HepG2 (cell line): ENCODE results near the gene TBC1D19. TPM values are rescaled to one million over a fixed set of nuclear protein-coding genes. Genes with fewer than 3 reads are reported as not detected.

Source experiments
- ATAC-seq: fragments of 200-7000 bp; cut with Tn5 transposase; 3 replicates; pipeline ENCODE4 v1.9.1; 2020; ENCODE audit warnings: mild to moderate bottlenecking, moderate library complexity
- BruUV-seq: library from RNA; stranded (reverse); fragments of 400-500 nt; replicated peaks from 2 replicates; lab custom pipeline; 2021; lab: Mats Ljungman, UMichigan
- CTCF ChIA-PET: fragments of 300-600 bp; formaldehyde crosslinking; extraction: SDS; loops from one replicate; lab custom pipeline; 2021; ENCODE audit warnings: low total read pairs, inconsistent platforms, low intra/inter-chr PET ratio; lab: Yijun Ruan, JAX
- POLR2A ChIA-PET: fragments of 350-600 bp; sonication (Branson Sonifier 250); formaldehyde crosslinking; loops from one replicate; lab custom pipeline; 2020; ENCODE audit warnings: antibody characterized with exemption, inconsistent platforms; lab: Yijun Ruan, JAX
- DNase-seq: peaks from one replicate; pipeline ENCODE4 v3.0.0-alpha.2; 2015; ENCODE audit warnings: low spot score
- FAIRE-seq: peaks from 3 replicates; lab custom pipeline; 2011; peaks lifted over from hg19 to GRCh38; lab: Jason Lieb, UNC
- H2AFZ ChIP-seq: one replicate; pipeline ENCODE4 v1.6.1; 2011; ENCODE audit warnings: low read length, inconsistent platforms
- H3K27ac ChIP-seq: fragments of 300-600 bp; 3 replicates; pipeline ENCODE4 v1.8.0; 2011; ENCODE audit warnings: mixed run types, mild to moderate bottlenecking, mixed read lengths, low read length, inconsistent platforms; ENCODE audit not compliant: insufficient read depth; ENCODE audit errors: extremely low read length
- H3K27me3 ChIP-seq, 2 experiments: fragments of 200-600 bp in 1 of 2; 2 replicates in 1 of 2; 3 replicates in 1 of 2; pipeline versions ENCODE4 v1.6.0 to v1.8.0; 2011; ENCODE audit warnings: low read length in 2 of 2, mild to moderate bottlenecking in 2 of 2, moderate library complexity in 2 of 2, inconsistent platforms in 1 of 2; ENCODE audit not compliant: insufficient read depth in 2 of 2, control insufficient read depth in 1 of 2
- H3K36me3 ChIP-seq, 2 experiments: fragments of 200-600 bp in 1 of 2; replicated peaks in 1 of 2; 2 replicates in 1 of 2; 3 replicates in 1 of 2; pipeline versions ENCODE4 v1.5.1 to v1.8.0; 2011; ENCODE audit warnings: low read length in 2 of 2, inconsistent platforms in 1 of 2; ENCODE audit not compliant: insufficient read depth in 2 of 2, control insufficient read depth in 1 of 2
- H3K4me1 ChIP-seq: 2 replicates; pipeline ENCODE4 v1.5.1; 2012; ENCODE audit warnings: low read length, inconsistent platforms; ENCODE audit not compliant: insufficient read depth
- H3K4me2 ChIP-seq: 2 replicates; pipeline ENCODE4 v1.6.0; 2011; ENCODE audit warnings: low read depth, low read length, inconsistent platforms
- H3K4me3 ChIP-seq, 3 experiments: fragments of 200-600 bp in 1 of 3; sonication (generic), shearing (Covaris generic) in 1 of 3; replicated peaks in 1 of 3; 2 replicates each; pipeline ENCODE4 v1.5.1; 2011 to 2016; ENCODE audit warnings: low read length in 3 of 3, inconsistent platforms in 2 of 3, low read depth in 2 of 3, mild to moderate bottlenecking in 2 of 3, control low read depth in 1 of 3, mixed read lengths in 1 of 3; ENCODE audit not compliant: insufficient read depth in 1 of 3
- H3K79me2 ChIP-seq: one replicate; pipeline ENCODE4 v1.6.1; 2011; ENCODE audit warnings: low read length, inconsistent platforms; ENCODE audit not compliant: insufficient read depth
- H3K9ac ChIP-seq: 2 replicates; pipeline ENCODE4 v1.6.0; 2011; ENCODE audit warnings: mild to moderate bottlenecking, low read depth, low read length, inconsistent platforms; ENCODE audit not compliant: insufficient read depth
- H3K9me3 ChIP-seq: 2 replicates; pipeline ENCODE4 v1.5.1; 2012; ENCODE audit warnings: mild to moderate bottlenecking, low read length
- H4K20me1 ChIP-seq: 2 replicates; pipeline ENCODE4 v1.6.0; 2011; ENCODE audit warnings: inconsistent platforms, mild to moderate bottlenecking, low read length, moderate library complexity; ENCODE audit not compliant: insufficient read depth
- CCAR2 ChIP-seq: fragments of 200-400 bp; formaldehyde crosslinking; optimal IDR thresholded peaks from 2 replicates; pipeline ENCODE3; 2018; ENCODE audit warnings: low read depth, mild to moderate bottlenecking, low read length, moderate library complexity
- KAT7 ChIP-seq: IDR thresholded peaks from 2 replicates; pipeline ENCODE4 v1.6.1; 2018; ENCODE audit warnings: borderline replicate concordance, missing compliant biosample characterization
- MXD4 ChIP-seq: IDR thresholded peaks from 2 replicates; pipeline ENCODE4 v1.6.1; 2016; ENCODE audit warnings: mild to moderate bottlenecking, missing biosample characterization, missing genetic modification reagents
- MZF1 ChIP-seq: sonication (generic); formaldehyde crosslinking; IDR thresholded peaks from 2 replicates; pipeline ENCODE4 v1.8.1; 2023; ENCODE audit warnings: mild to moderate bottlenecking, missing genetic modification reagents, borderline replicate concordance
- RELA ChIP-seq: sonication (generic); formaldehyde crosslinking; IDR thresholded peaks from 2 replicates; pipeline ENCODE4 v1.4.0; 2020; ENCODE audit warnings: missing genetic modification reagents
- SMC3 ChIP-seq: IDR thresholded peaks from 2 replicates; pipeline ENCODE4 v1.6.1; 2011; ENCODE audit warnings: low read length, improper control_type of control experiment
- SMYD3 ChIP-seq: sonication (generic); formaldehyde crosslinking; IDR thresholded peaks from 2 replicates; pipeline ENCODE4 v1.8.1; 2023; ENCODE audit warnings: mild to moderate bottlenecking, missing genetic modification reagents
- TP53 ChIP-seq: sonication (generic); formaldehyde crosslinking; conservative IDR thresholded peaks from 2 replicates; pipeline ENCODE4 v1.4.0; 2020; ENCODE audit warnings: missing genetic modification reagents
- ZBTB42 ChIP-seq: sonication (generic); formaldehyde crosslinking; IDR thresholded peaks from 2 replicates; pipeline ENCODE4 v1.5.0; 2020; ENCODE audit warnings: mild to moderate bottlenecking, missing genetic modification reagents
- ZNF292 ChIP-seq: sonication (generic); formaldehyde crosslinking; IDR thresholded peaks from 2 replicates; pipeline ENCODE4 v1.8.1; 2022; ENCODE audit warnings: mild to moderate bottlenecking, low read depth, missing genetic modification reagents, borderline replicate concordance
- ZNF431 ChIP-seq: sonication (generic); formaldehyde crosslinking; IDR thresholded peaks from 2 replicates; pipeline ENCODE4 v1.9.0; 2022; ENCODE audit warnings: missing genetic modification reagents, low read depth, mild to moderate bottlenecking, borderline replicate concordance
- ZNF441 ChIP-seq: sonication (generic); formaldehyde crosslinking; IDR thresholded peaks from 2 replicates; pipeline ENCODE4 v1.7.0; 2021; ENCODE audit warnings: missing genetic modification reagents, borderline replicate concordance
- ZNF747 ChIP-seq: sonication (generic); formaldehyde crosslinking; IDR thresholded peaks from 2 replicates; pipeline ENCODE4 v1.8.1; 2023; ENCODE audit warnings: missing genetic modification reagents, mild to moderate bottlenecking, borderline replicate concordance
- ZNF776 ChIP-seq: sonication (generic); formaldehyde crosslinking; IDR thresholded peaks from 2 replicates; pipeline ENCODE4 v1.4.0; 2020; ENCODE audit warnings: mild to moderate bottlenecking, missing genetic modification reagents
- ZNF839 ChIP-seq: sonication (generic); formaldehyde crosslinking; IDR thresholded peaks from 2 replicates; pipeline ENCODE4 v1.4.0; 2020; ENCODE audit warnings: missing genetic modification reagents, mild to moderate bottlenecking, borderline replicate concordance
- WGBS: methylation state at CpG from one replicate; pipeline ENCODE4 v1.1.6; 2017; ENCODE audit warnings: low lambda C conversion rate; 5-methylcytosine and 5-hydroxymethylcytosine counted together
- in situ Hi-C: cut with HindIII; loops from 2 replicates; pipeline ENCODE4 v1.10.0; 2017; ENCODE audit warnings: low pct_unique_long_range_greater_than_20kb; ENCODE audit not compliant: extremely low pct_ligation_motif_present
- intact Hi-C: fragments of 100-400 bp; cut with micrococcal nuclease; formaldehyde crosslinking; loops from one replicate; pipeline ENCODE4 v1.10.0; 2022; ENCODE audit not compliant: unreplicated experiment
- polyA plus RNA-seq, 8 experiments: library from polyadenylated mRNA; depleted of rRNA in 3 of 8; stranded (reverse) in 7 of 8; unstranded in 1 of 8; fragments of >200 nt; fragmentation: Illumina TruSeq in 4 of 8; extraction: Trizol in 4 of 8; gene quantifications; 2 replicates each; pipeline versions ENCODE4 v1.2.1 to v1.2.3, GENCODE V29; 2011 to 2016; ENCODE audit warnings: low read depth in 4 of 8, missing spikeins in 1 of 8, mixed read lengths in 1 of 8; ENCODE audit not compliant: insufficient read depth in 1 of 8
- total RNA-seq, 5 experiments: library from RNA; depleted of rRNA; stranded (reverse); fragments of >200 nt; fragmentation: Illumina TruSeq; extraction: Trizol; gene quantifications; 2 replicates each; pipeline ENCODE4 v1.2.3, GENCODE V29; 2016; ENCODE audit warnings: low read depth in 1 of 5
- TF ChIP-seq, protein P1 (sequence below): sonication (generic); formaldehyde crosslinking; IDR thresholded peaks from 2 replicates; pipeline ENCODE4 v1.4.0; 2020; ENCODE audit warnings: mild to moderate bottlenecking, missing genetic modification reagents

TBC1D19 gene
- total and polyA plus RNA-seq, 2 of the 13 experiments (the other 11 are each of a cell fraction or from before 2014, with no cell fraction given) = 1.6 to 3.5 TPM

DNA sequence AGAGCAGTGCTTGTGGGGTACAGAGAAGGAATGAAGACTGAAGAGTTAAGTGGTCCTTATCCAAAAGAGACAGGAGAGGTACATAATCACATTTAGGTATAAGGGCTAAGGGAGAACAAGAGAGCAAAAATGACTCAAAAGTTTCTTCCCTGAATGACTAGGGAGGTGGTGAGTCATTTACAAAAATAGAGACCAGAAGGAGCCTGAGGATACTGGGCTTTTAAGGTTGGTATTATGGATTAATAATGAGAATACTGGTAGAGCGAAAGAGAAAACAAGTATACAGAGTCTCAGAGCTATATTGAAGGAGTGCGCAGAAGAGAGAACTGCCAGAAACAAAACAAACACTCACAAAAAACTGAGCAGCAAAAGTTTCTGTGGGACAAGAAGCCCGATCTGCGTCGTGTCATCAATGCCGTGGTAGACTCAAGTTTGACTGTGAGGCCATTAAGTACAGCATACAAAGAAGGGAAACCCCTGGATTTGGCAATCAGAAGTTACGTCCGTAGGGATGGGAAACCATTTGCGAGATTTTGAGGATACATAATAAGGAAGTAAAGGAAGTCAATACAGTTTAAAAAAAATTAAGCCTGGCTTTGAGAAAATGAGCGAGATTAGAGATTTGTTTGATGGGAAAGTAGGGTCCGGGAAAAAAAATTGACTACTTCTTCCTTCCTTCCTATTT is 147.6 kb downstream of the TBC1D19 start:
- Histone ChIP-seq H3K9me3 (no peaks in the 10 kb centered on the region), H3K36me3 (no peaks in the 10 kb centered on the region), H3K9ac (no peak overlapping the region), H3K4me1 (peaks cover 13% of the 10 kb centered on the region), H4K20me1 (no peaks in the 10 kb centered on the region), H3K27ac (no peak overlapping the region), H3K27me3 (no peaks in the 10 kb centered on the region), H2AFZ (no peak overlapping the region), H3K4me2 (no peak overlapping the region), H3K4me3 (no peak overlapping the region), H3K79me2 (no peaks in the 10 kb centered on the region)
- CTCF ChIA-PET = no interaction called here
- intact Hi-C loops = no loop called here
- WGBS = 86% methylated on average over 11 of the region's 11 CpGs
- BruUV-seq = no TSS peak
- no peak for ATAC-seq
- in situ Hi-C loops = no loop called here
- no peak for FAIRE-seq
- TF ChIP-seq CCAR2 (no peak), ZNF441 (CRISPR knock-in tag) (no peak), ZNF839 (no peak), ZNF776 (CRISPR knock-in tag) (no peak), SMYD3 (no peak), MZF1 (CRISPR knock-in tag) (no peak), KAT7 (CRISPR knock-in tag) (no peak), TP53 (CRISPR knock-in tag) (no peak), MXD4 (no peak), ZNF292 (CRISPR knock-in tag) (no peak), RELA (CRISPR knock-in tag) (no peak), ZNF431 (CRISPR knock-in tag) (no peak), SMC3 (no peak), ZBTB42 (CRISPR knock-in tag) (no peak), ZNF747 (no peak)
- TF ChIP-seq, protein P1, sequence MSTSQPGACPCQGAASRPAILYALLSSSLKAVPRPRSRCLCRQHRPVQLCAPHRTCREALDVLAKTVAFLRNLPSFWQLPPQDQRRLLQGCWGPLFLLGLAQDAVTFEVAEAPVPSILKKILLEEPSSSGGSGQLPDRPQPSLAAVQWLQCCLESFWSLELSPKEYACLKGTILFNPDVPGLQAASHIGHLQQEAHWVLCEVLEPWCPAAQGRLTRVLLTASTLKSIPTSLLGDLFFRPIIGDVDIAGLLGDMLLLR (CRISPR knock-in tag) = no peak
- POLR2A ChIA-PET = no interaction called here
- DNase-seq = no peak
